Uterus (tissue), 4 donors: Measurements from ENCODE around the gene B4GALT4. TPM values are rescaled to one million over a fixed set of nuclear protein-coding genes. Genes with fewer than 3 reads are reported as not detected.

Experiments used
- DNase-seq, 2 donors: peaks; one replicate each; pipeline ENCODE4 v3.0.0-alpha.2; 2019 to 2020
- H3K27ac ChIP-seq, 2 donors: fragments of 200-600 bp; sonication (generic); 1 replicate in 1 of 2; 2 replicates in 1 of 2; pipeline ENCODE4 v1.5.1; 2016 to 2018
- H3K27me3 ChIP-seq, 2 donors: fragments of 200-600 bp; sonication (generic); one replicate each; pipeline ENCODE4 v1.5.1; 2018 to 2019; ENCODE audit warnings: control low read depth in 1 of 2
- H3K36me3 ChIP-seq, 2 donors: fragments of 200-600 bp; sonication (generic); one replicate each; pipeline ENCODE4 v1.5.1; 2019; ENCODE audit warnings: control low read depth in 1 of 2
- H3K4me1 ChIP-seq, 2 donors: fragments of 200-600 bp; sonication (generic); one replicate each; pipeline ENCODE4 v1.5.1; 2018 to 2019; ENCODE audit warnings: control low read depth in 1 of 2
- H3K4me3 ChIP-seq, 2 donors: fragments of 200-600 bp; sonication (generic); 1 replicate in 1 of 2; 2 replicates in 1 of 2; pipeline ENCODE4 v1.5.1; 2018 to 2019; ENCODE audit warnings: mild to moderate bottlenecking in 1 of 2
- H3K9me3 ChIP-seq, 2 donors: fragments of 200-600 bp; sonication (generic); one replicate each; pipeline ENCODE4 v1.5.1; 2019; ENCODE audit warnings: control low read depth in 1 of 2
- POLR2A ChIP-seq, 2 donors: fragments of 450-650 bp; IDR thresholded peaks; one replicate each; pipeline ENCODE4 v1.6.1; 2016; ENCODE audit warnings: antibody characterized with exemption in 2 of 2, mild to moderate bottlenecking in 1 of 2, moderate library complexity in 1 of 2
- intact Hi-C: fragments of 100-400 bp; cut with DNase I; formaldehyde crosslinking; loops from one replicate; pipeline ENCODE4 v1.15.1; 2023; ENCODE audit warnings: low total_unique reads
- total RNA-seq, 4 donors: library from RNA; depleted of rRNA in 3 of 4; stranded (reverse); fragments of >200 nt in 3 of 4; gene quantifications; one replicate each; pipeline versions ENCODE4 v1.1.0 to v1.2.4, GENCODE V29; 2014 to 2023
- TF ChIP-seq, protein P1 (sequence below), 4 experiments: fragments of 200-600 bp in 2 of 4; fragments of 450-650 bp in 2 of 4; sonication (generic) in 2 of 4; IDR thresholded peaks; one replicate each; pipeline ENCODE4 v1.5.1; 2016 to 2019; ENCODE audit warnings: antibody characterized with exemption in 4 of 4, mild to moderate bottlenecking in 2 of 4, moderate library complexity in 1 of 4
- donor health status: DM: yes; HTN: yes; CAD: no.

Gene B4GALT4
- total RNA-seq, 4 donors from 2014 or later: 21.6 to 74.1 (median 49.8) TPM

DNA sequence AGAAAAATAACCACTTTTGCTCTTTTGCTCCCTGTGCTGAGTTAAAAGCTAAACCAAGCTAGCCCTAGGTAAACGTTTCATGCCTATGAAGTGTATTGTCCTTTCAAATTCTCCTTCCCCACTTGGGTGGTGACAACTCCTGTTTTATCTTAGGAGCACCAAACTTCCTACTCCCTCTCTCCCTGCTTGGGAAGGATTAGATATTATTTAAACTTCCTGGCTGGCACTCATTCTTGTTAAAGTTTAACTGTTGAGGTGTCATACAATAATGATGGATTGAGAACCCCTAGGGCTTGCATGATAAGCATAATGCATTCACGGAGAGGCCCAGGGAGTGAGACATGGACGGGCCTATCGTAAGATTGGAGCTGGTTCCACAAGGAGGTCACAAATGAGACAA lies 29.5 kb downstream of the B4GALT4 start:
- no peak for DNase-seq
- Histone ChIP-seq H3K4me1 (no peaks in the 10 kb centered on the region), H3K36me3 (no peaks in the 10 kb centered on the region), H3K4me3 (no peak overlapping the region), H3K9me3 (no peaks in the 10 kb centered on the region), H3K27ac (no peak overlapping the region), H3K27me3 (no peaks in the 10 kb centered on the region)
- no peak for TF ChIP-seq POLR2A (IDR thresholded peaks at IDR 0.05)
- TF ChIP-seq, protein P1, sequence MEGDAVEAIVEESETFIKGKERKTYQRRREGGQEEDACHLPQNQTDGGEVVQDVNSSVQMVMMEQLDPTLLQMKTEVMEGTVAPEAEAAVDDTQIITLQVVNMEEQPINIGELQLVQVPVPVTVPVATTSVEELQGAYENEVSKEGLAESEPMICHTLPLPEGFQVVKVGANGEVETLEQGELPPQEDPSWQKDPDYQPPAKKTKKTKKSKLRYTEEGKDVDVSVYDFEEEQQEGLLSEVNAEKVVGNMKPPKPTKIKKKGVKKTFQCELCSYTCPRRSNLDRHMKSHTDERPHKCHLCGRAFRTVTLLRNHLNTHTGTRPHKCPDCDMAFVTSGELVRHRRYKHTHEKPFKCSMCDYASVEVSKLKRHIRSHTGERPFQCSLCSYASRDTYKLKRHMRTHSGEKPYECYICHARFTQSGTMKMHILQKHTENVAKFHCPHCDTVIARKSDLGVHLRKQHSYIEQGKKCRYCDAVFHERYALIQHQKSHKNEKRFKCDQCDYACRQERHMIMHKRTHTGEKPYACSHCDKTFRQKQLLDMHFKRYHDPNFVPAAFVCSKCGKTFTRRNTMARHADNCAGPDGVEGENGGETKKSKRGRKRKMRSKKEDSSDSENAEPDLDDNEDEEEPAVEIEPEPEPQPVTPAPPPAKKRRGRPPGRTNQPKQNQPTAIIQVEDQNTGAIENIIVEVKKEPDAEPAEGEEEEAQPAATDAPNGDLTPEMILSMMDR (IDR thresholded peaks at IDR 0.05): no peak
- intact Hi-C loops: no loop called here

DNA sequence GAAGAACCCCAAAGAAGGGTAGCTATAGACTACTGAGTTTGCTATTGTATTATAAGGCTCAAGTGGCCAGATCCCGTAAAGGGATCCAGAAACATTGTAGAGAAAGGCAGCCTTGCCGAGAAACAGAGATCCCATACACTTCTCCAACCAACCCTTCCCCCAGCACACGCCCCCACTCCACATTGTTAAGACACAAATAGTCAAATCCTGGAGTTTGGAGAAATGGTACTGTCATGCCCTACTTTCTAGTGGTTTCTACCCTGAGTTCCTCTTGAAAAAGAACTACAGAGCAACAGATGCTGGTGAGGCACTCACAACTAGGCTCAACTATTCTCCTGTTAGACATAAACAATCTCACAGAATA lies 33.2 kb downstream of the B4GALT4 start:
- Histone ChIP-seq H3K36me3 (no peaks in the 10 kb centered on the region), H3K4me3 (no peak overlapping the region), H3K4me1 (no peaks in the 10 kb centered on the region), H3K9me3 (no peaks in the 10 kb centered on the region), H3K27ac (no peak overlapping the region), H3K27me3 (no peaks in the 10 kb centered on the region)
- intact Hi-C loops: no loop called here
- DNase-seq: no peak
- TF ChIP-seq, protein P1 (IDR thresholded peaks at IDR 0.05): no peak
- no peak for TF ChIP-seq POLR2A (IDR thresholded peaks at IDR 0.05)

DNA sequence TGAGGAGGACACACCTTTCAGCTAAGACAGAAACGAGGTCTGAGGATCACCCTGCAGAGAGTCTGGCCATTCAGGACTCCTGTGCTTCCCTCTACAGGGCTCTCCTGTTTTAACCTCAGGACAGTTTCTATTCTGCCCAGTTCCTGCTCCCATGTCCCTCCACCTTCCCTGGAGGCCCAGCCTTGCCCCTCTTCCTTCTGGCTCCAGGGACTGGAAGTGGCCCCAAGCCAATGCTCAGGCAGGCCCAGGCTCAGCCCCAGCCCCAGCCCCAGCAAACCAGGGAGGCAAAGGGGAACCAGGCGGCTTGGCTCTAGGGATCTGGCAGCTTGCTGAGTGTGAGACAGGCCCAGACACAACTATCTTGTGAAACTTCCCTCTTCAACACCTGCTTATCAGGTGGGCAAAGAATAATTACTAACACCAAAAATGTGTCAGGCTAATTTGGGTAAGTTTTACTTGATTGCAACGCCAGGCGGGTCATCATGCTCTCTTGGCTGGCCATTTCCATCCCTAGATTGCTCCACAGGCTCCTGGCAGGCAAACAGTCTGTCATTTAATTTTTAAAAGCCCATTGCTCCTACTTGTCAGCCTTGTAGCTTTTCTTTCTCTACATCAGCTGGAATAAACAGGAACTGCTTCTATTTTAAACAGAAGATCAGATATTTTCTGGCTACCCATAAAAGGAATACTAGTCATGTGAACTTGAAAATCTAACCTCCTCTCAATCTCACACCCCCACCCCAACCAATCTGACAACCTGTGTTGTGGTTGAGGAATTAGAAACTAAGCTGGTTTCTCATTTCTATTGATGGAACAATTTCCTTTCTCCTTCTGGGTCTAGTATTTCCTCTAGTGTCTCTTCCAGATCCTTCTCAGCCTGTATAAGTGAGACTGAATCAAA lies 33.8 kb downstream of the B4GALT4 start:
- no peaks in the 10 kb centered on the region for H3K27me3 ChIP-seq
- no peaks in the 10 kb centered on the region for H3K36me3 ChIP-seq
- no peaks in the 10 kb centered on the region for H3K9me3 ChIP-seq
- intact Hi-C loops: no loop called here
- H3K4me3 ChIP-seq: no peak overlapping the region
- no peaks in the 10 kb centered on the region for H3K4me1 ChIP-seq
- TF ChIP-seq, protein P1 (IDR thresholded peaks at IDR 0.05): no peak
- TF ChIP-seq POLR2A (IDR thresholded peaks at IDR 0.05): no peak
- H3K27ac ChIP-seq: no peak overlapping the region
- DNase-seq: no peak

DNA sequence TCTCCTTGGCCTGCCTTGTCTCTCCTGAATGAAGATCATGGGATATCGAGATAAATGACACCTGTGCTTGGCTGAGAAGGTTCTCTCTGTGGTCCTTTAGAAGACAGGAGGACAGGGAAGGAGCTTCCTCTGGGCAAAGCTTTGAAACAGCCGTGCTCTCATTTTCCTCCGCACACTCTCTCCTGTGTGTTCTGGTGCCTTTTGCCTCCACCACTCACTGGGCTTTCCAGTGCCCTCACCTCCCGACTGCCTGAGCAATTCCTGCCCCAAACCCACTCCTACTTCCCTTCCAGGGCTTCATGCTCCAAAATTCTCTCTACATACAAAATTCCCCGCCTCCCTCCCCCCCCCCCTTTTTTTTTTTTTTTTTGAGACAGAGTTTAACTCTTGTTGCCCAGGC lies 35.0 kb downstream of the B4GALT4 start:
- intact Hi-C loops: no loop called here
- no peak overlapping the region for H3K4me3 ChIP-seq
- DNase-seq: no peak
- H3K9me3 ChIP-seq: no peaks in the 10 kb centered on the region
- no peaks in the 10 kb centered on the region for H3K27me3 ChIP-seq
- H3K36me3 ChIP-seq: no peaks in the 10 kb centered on the region
- TF ChIP-seq POLR2A (IDR thresholded peaks at IDR 0.05): no peak
- TF ChIP-seq, protein P1 (IDR thresholded peaks at IDR 0.05): no peak
- no peak overlapping the region for H3K27ac ChIP-seq
- no peaks in the 10 kb centered on the region for H3K4me1 ChIP-seq

DNA sequence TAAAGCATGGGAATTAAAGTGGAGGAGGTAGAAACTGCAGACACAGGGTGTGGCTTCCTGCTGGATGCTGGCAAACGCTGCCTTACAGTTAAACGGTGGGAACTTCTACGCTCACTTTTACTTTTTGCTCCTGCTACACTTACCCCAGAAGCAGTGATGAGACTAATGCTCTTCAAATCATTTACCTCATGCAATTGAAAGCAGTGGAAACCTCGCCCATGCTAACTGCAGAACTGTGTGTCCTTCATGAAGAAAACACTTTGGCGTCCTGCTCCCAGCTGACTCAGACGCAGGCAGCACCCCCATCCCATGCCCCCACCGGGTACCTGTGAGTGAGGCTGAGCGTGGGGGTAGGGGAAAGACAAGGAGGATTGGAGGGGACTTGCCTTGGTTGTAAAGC lies 35.5 kb downstream of the B4GALT4 start:
- Histone ChIP-seq H3K27me3 (no peaks in the 10 kb centered on the region), H3K4me3 (no peak overlapping the region), H3K9me3 (no peaks in the 10 kb centered on the region), H3K36me3 (no peaks in the 10 kb centered on the region), H3K27ac (no peak overlapping the region), H3K4me1 (no peaks in the 10 kb centered on the region)
- TF ChIP-seq, protein P1 (IDR thresholded peaks at IDR 0.05): no peak
- TF ChIP-seq POLR2A (IDR thresholded peaks at IDR 0.05): no peak
- DNase-seq: no peak
- intact Hi-C loops: no loop called here
